GM12874 (cell line): ENCODE measurements around the gene STK4.

Experiments used
- TF ChIP-seq, protein P1 (sequence below): IDR thresholded peaks from 2 replicates; pipeline ENCODE4 v1.5.1; 2011; ENCODE audit warnings: low read depth, mild to moderate bottlenecking, control low read depth, low read length, moderate library complexity; ENCODE audit not compliant: insufficient read depth

The STK4 gene

GRCh38 chr20:45067558-45067957, 101.2 kb downstream of the STK4 start:
- TF ChIP-seq, protein P1, sequence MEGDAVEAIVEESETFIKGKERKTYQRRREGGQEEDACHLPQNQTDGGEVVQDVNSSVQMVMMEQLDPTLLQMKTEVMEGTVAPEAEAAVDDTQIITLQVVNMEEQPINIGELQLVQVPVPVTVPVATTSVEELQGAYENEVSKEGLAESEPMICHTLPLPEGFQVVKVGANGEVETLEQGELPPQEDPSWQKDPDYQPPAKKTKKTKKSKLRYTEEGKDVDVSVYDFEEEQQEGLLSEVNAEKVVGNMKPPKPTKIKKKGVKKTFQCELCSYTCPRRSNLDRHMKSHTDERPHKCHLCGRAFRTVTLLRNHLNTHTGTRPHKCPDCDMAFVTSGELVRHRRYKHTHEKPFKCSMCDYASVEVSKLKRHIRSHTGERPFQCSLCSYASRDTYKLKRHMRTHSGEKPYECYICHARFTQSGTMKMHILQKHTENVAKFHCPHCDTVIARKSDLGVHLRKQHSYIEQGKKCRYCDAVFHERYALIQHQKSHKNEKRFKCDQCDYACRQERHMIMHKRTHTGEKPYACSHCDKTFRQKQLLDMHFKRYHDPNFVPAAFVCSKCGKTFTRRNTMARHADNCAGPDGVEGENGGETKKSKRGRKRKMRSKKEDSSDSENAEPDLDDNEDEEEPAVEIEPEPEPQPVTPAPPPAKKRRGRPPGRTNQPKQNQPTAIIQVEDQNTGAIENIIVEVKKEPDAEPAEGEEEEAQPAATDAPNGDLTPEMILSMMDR, result no peak

DNA sequence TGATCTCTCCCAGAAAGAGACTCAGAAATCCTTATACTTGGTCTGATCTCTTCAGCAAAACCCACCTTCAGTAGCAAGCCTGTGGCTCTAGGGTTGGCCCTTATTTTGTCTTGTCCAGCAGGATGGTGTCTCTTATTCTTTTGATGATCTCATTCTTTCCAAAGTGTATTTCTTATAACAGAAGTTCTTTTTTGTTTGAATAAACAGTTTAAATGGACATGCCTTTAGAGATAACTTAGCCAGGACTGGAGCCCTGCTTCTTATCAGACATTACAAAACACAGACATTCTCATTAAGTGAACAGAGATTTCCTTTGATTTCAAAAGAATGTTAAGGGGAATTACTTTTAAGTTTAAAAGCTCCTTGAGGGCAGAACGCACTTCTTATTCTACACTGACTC, 102.9 kb downstream of the STK4 start:
- TF ChIP-seq, protein P1, result no peak

DNA sequence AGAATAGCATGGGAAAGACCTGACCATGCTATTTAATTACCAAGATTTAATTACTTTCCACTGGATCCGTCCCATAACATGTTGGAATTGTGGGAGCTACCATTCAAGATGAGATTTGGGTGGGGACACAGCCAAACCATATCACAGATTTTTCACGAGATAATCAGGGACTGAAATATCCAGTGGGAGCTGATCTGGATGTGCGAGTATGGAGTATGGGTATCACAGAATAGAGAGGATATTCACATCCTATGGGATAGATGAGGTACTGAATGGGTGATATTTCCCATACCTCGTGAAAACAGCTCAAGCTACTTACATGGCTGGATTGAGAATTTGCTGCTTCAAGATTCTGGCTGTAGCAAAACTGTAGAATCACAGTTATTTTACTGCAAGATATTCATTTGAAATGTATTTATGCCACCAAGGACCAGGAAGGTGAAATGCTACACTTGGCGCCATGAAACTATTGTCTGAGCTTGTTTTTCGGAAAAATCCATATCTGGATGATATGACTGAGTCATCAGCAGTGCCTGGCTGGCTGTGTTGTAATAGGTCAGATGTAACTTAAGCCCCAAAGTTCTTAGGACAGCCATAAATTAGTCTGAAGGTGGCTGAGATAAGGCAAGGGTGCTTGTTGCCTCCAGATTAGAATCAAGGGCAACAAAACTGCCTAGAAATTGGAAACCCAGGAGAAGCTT, 104.8 kb downstream of the STK4 start:
- TF ChIP-seq, protein P1, result no peak

- TF ChIP-seq, protein P1, result no peak
Observed at GRCh38 chr20:45072066-45072465, 105.8 kb downstream of the STK4 start.

- TF ChIP-seq, protein P1, result no peak
Observed at GRCh38 chr20:45073221-45073620, 106.9 kb downstream of the STK4 start.

- TF ChIP-seq, protein P1, result no peak
Observed at GRCh38 chr20:45077559-45077958, 111.2 kb downstream of the STK4 start.

DNA sequence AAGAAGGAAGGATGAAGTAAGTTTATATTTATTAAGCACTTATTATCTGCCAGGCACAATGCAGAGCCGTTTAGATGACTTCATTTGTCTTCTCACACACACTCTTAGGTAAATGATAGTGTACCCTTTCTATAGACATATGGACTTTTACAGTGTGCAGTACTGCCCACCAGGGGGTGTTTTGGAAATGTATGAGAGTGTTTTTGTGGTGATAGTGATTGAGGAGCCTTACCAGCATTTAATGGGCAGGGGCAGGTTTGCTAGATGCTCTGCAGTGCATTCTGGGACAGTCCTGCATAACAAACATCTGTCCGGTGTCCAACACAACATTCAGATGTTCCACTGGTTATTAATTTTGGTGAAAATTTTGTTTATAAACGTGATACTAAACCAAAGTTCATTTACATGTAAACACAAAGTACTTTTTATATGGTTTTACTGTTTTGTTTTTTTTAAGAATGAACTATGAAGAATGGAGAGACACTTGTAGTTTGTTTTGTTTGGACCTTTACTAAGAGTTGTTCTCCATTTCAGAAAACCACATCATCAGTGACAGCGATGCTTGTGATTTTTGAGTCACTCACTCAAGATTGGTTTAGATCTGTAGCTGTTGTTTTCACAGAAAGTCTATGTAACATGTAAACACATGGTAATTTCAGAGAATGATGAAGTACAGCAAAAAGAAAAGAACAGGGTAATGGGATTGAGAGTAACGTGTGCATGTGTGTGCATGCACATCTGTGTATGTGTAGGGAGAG, 114.7 kb downstream of the STK4 start:
- TF ChIP-seq, protein P1, result peak; percentile 33; the same call in 1 of the 2 replicates
